ENCODE data around the gene PDE1C.
"Not testable (repeated sequence)": the region's sequence is repeated elsewhere in the genome, so short reads cannot be mapped to it uniquely, and the experiment has no call there.

DNA sequence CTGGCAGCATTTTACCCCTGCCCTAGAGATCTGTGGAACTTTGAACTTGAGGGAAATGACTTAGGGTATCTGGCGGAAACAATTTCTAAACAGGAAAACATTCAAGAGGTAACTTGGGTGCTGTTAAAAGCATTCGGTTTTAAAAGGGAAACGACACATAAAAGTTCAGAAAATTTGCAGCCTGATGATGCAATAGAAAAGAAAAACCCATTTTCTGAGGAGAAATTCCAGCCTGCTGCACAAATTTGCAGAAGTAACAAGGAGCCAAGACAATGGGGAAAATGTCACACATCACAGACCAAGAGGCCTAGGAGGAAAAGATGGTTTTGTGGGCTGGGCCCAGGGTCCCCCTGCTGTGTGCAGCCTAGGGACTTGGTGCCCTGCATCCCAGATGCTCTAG lies 236.6 kb downstream of the PDE1C start:
- TF ChIP-seq EZH2phosphoT487 (IDR thresholded peaks at IDR 0.05; ENCODE audit: borderline replicate concordance, low read length); EZH2 (IDR thresholded peaks at IDR 0.05; ENCODE audit: low read length, unreplicated experiment): not testable (repeated sequence)
- TF ChIP-seq, protein P1, sequence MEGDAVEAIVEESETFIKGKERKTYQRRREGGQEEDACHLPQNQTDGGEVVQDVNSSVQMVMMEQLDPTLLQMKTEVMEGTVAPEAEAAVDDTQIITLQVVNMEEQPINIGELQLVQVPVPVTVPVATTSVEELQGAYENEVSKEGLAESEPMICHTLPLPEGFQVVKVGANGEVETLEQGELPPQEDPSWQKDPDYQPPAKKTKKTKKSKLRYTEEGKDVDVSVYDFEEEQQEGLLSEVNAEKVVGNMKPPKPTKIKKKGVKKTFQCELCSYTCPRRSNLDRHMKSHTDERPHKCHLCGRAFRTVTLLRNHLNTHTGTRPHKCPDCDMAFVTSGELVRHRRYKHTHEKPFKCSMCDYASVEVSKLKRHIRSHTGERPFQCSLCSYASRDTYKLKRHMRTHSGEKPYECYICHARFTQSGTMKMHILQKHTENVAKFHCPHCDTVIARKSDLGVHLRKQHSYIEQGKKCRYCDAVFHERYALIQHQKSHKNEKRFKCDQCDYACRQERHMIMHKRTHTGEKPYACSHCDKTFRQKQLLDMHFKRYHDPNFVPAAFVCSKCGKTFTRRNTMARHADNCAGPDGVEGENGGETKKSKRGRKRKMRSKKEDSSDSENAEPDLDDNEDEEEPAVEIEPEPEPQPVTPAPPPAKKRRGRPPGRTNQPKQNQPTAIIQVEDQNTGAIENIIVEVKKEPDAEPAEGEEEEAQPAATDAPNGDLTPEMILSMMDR (conservative IDR thresholded peaks at IDR 0.05; ENCODE audit: low read depth, low read length), result not testable (repeated sequence)
